ENCODE results near the gene MRPL41. TPM values are rescaled to one million over a fixed set of nuclear protein-coding genes. Genes with fewer than 3 reads are reported as not detected.
"Not testable (repeated sequence)": the region's sequence is repeated elsewhere in the genome, so short reads cannot be mapped to it uniquely, and the experiment has no call there.

The MRPL41 gene
- total RNA-seq, 1 experiment from 2014 or later: 65.2 TPM

DNA sequence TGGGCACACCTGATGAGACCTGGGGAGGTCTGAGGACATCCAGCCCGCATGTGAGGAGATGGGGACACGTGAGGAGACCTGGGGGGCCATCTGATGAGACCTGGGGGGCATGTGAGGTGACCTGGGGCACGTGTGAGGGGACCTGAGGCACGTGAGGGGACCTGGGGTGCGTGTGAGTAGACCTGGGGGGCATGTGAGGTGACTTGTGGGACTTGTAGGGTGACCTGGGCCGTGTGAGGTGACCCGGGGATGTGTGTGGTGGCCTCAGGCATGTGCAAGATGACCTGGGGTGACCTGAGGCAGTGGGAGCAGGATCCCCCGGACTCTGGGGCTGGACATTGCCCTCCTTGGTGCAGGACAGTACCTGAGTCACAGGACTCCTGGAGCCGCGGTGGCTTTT lies 32.1 kb upstream of the MRPL41 start:
- in situ Hi-C loops (cut with HindIII; ENCODE audit: low pct_unique_long_range_greater_than_20kb, low sequenced_read_pairs): no loop called here

DNA sequence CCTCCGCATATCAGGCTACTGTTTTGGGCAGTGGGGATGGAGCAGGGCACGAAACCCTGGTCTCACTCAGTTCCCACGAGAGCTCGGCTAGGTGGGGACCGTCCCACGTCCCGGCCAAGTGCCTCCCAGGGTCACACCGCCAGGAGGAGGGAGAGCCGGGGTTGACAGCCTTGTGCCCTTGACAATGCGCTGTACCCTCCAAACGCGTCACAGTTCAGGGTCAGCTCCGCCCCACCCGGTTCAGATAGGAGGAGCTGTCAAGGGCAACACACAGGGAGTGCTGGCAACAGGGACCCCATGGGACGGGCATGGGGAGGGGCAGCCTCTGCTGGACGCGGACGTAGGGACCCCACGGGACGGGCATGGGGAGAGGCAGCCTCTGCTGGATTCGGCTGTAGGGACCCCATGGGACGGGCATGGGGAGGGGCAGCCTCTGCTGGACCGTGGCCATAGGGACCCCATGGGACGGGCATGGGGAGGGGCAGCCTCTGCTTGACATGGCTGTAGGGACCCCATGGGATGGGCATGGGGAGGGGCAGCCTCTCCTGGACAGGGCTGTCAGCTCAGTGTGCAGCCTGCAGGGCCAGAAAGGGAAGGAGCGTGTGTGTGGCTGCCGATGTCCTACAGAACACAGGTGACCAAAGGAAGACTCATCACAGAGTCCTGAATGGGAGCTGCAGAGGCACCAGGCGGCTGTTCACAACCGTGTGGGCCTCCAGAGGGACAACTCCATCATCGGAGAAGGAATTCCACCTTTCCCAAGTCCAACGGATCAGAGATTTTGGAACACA lies 30.9 kb upstream of the MRPL41 start:
- DNase-seq (ENCODE audit: low read depth): no peak
- in situ Hi-C loops (cut with HindIII; ENCODE audit: low pct_unique_long_range_greater_than_20kb, low sequenced_read_pairs): no loop called here

More for the DNA sequence above, 32.1 kb upstream of the MRPL41 start:
- no peak for DNase-seq (ENCODE audit: low read depth)

DNA sequence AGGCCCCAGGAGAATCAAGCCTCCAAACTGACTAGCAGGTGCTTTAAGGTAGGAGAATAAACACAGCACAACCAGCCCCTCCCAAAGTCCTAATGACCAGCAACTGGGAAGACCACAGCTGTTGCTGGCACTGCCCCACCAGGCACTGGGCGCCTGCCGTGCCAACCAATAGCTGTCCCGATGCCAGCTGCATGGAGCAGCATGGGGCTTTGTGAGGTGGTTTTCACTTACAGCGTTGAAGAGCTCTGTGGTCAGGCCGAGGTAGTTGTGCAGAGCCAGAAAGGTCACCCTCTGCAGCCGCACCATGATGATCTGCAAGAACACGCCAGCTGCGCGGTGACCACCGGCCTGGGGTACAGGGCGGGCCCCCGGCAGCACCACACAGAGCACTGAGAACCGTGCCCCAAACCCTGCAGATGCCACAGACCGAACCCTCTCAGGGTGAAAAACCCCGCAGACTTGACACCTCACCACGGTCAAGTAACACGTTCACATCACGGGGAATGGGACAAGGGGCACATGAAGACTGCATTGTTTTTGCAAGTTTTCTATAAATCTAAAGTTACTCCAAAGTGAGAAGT lies 30.2 kb upstream of the MRPL41 start:
- in situ Hi-C loops (cut with HindIII; ENCODE audit: low pct_unique_long_range_greater_than_20kb, low sequenced_read_pairs): no loop called here
- no peak for DNase-seq (ENCODE audit: low read depth)

DNA sequence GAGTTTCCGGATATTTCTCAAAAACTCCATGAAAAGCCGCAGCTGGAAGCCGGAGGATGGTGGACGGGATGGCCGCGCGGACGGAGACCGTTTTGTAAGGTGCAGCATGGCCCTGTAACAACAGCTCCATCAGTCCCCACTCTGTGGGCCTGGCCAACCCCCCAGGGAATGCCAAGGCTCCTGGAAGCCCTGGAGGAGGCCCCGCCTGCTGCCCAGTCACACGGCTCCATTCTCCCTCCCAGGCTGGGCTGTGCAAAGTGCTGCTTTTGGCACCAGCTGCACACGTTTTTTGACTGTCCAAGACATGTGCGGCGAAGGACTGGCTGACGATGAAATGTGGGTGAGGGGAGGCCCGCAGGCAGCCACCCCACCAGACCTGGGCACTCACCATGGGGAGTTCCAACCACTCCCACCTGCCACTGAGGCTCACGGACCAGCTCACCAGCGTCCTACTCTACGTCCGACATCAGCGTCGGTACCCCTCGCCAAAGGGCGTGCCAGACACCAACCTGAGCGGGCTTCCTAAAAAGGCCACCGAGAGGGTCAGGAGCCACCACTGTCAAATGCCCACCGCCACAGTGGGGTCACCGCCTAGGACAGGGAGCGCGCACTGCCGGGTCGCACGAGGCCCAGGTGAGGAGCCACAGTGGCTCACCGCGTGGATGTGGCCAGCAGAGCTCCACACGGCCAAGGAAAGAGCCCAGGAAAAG lies 28.8 kb upstream of the MRPL41 start:
- DNase-seq (ENCODE audit: low read depth): no peak
- in situ Hi-C loops (cut with HindIII; ENCODE audit: low pct_unique_long_range_greater_than_20kb, low sequenced_read_pairs): no loop called here

DNA sequence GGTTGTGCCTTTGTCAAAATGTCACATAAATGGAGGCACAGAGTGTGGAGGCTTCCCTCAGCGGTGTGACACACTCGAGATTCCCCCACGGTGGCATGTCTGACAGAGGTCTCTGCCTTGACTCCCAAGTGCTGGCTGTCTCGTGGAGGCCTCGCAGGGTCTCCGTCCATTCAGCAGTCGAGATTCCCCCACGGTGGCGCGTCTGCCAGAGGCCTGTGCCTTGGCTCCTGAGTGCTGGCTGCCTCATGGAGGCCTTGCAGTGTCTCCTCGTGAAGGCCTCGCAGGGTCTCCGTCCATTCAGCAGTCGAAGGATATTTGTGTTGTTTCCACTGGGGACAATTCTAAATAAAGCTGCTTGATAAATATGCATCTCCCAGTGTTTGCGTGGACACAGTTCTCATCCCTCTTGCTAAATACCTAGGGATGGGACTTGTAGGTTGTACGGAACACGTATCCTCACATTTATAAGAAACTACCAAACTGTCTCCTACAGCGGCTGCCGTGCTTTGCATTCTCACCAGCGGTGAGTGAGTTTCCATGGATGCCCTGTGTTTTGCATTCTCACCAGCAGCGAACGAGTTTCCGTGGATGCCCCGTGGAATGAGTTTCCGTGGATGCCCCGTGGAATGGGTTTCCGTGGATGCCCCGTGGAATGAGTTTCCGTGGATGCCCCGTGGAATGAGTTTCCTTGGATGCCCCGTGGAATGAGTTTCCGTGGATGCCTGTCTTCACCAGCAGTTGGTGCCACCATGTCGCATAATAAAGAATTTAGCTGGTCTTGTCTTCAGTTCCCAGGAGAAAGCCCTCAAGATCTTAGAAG lies 27.3 kb upstream of the MRPL41 start:
- in situ Hi-C loops (cut with HindIII; ENCODE audit: low pct_unique_long_range_greater_than_20kb, low sequenced_read_pairs): no loop called here
- DNase-seq (ENCODE audit: low read depth): no peak

DNA sequence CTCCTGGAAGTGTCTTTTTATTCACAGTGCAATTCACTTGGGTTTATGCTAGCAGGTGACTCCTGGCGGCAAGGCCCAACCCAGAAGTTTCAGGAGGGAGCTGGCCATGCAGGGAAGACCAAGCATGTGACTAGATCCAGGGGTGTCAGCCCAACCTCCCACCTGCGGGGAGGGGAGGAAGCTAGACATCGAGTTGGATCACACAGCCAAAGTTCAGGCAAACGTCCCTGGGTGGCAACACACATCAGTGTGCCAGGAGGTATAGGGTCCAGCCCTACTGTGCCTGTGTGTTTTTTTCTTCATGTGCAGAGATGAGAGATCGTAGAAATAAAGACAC lies 26.7 kb upstream of the MRPL41 start:
- in situ Hi-C loops (cut with HindIII; ENCODE audit: low pct_unique_long_range_greater_than_20kb, low sequenced_read_pairs): no loop called here
- DNase-seq (ENCODE audit: low read depth): no peak

DNA sequence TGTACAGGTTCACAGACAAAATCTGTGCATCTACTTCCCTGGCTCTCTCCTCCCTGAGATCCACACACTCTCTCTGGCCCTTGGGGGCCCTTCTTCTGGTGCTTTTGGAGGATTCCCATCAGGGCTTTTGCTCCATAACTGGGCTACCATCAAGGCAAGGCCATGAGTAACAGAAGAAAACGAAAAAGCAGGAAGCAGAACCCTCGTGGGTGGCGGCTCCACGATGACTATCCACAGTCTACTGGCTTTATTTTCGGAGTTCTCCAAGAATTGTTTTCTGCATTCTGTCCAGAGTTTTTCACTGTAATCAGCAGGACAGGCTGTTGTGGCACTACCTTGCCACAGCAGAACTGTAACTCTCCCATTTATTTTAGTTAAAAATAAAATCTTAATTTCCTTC lies 21.3 kb upstream of the MRPL41 start:
- in situ Hi-C loops (cut with HindIII; ENCODE audit: low pct_unique_long_range_greater_than_20kb, low sequenced_read_pairs): no loop called here
- DNase-seq (ENCODE audit: low read depth): no peak

DNA sequence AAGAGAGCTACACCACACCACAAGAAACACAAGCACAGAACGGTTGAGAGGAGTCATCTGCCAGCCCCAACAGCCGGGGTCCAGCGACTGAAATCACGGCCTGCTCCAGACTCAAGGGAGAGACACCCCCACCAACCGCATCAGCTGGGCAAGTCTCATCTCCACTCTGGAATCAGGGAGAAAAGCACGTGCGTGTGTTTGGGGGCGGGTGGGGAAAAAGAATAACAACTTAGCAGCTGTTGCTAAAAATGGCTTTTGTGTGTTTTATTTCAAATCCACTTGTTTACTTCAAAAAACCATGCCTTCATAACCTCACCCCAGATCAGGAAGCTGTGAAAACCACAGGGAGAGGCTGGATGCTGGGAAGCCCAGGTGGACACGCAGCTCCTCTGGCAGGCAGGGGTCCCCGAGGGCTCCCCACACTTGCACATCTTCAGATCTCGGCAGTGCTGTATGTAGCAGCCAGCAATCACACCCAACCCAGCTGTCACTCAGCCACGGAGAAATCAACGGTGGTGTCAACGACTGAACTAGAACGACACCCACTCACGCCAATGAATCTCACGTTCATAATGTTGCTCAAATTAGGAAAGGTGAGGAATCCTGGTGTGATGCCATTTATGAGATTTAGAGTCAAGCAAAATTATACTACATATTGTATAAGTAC lies 20.4 kb upstream of the MRPL41 start:
- DNase-seq (ENCODE audit: low read depth): no peak
- in situ Hi-C loops (cut with HindIII; ENCODE audit: low pct_unique_long_range_greater_than_20kb, low sequenced_read_pairs): no loop called here

DNA sequence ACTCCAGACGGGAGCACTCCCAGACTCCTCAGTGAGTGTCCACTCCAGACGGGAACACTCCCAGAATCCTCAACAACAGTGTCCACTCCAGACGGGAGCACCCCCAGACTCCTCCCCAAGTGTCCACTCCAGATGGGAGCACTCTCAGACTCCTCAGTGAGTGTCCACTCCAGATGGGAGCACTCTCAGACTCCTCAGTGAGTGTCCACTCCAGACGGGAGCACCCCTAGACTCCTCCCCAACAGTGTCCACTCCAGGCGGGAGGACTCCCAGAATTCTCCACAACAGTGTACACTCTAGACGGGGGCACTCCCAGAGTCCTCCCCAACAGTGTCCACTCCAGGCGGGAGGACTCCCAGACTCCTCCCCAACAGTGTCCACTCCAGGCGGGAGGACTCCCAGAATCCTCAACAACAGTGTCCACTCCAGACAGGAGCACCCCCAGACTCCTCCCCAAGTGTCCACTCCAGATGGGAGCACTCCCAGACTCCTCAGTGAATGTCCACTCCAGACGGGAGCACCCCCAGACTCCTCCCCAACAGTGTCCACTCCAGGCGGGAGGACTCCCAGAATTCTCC lies 18.7 kb upstream of the MRPL41 start:
- in situ Hi-C loops (cut with HindIII; ENCODE audit: low pct_unique_long_range_greater_than_20kb, low sequenced_read_pairs); DNase-seq (ENCODE audit: low read depth): not testable (repeated sequence)

DNA sequence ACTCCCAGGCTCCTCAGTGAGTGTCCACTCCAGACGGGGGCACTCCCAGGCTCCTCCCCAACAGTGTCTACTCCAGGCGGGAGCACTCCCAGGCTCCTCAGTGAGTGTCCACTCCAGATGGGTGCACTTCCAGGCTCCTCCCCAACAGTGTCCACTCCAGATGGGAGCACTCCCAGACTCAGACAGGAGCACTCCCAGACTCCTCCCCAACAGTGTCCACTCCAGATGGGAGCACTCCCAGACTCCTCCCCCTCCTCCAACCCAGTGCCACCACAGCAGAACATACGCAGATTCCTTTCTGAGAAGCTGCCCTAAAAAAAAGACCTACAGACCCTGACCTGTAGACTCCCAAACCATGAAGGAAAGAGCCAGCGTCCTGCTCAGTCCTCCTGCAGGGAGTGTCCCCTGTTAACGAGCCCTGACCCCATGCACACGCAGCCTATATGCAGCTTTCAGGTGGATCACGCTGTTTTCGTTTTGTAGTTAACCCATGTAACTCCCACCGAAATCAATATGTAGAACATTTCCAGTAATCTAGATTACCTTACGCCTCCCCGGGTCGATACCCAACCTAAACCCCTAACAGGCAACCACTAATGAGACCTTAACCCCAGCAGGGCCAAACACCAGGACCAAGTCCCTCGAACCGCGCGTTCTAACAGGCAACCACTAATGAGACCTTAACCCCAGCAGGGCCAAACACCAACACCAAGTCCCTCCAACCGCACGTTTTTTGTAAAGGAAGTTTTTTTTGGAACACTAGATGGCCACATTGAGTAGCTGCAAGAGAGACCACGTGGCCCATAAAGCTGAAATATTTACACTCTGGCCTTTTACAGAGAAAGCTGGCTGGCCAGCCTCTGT lies 17.2 kb upstream of the MRPL41 start:
- DNase-seq (ENCODE audit: low read depth): peak; percentile 42
- in situ Hi-C loops (cut with HindIII; ENCODE audit: low pct_unique_long_range_greater_than_20kb, low sequenced_read_pairs): no loop called here

DNA sequence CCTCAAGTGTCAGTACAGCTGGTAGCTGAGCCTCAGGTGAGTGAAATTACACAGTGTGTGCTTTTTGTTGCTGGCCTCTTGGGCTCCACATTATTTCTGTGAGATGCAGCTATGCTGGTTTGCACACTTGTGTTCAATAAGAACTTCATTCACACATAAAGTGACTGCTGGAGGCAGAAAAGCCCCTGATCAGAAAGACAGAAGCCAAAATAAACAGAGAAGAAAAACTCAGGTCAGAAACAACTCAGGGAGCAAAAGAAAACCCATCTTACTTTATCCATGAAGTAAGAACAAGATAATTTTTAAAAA lies 16.6 kb upstream of the MRPL41 start:
- DNase-seq (ENCODE audit: low read depth): no peak
- in situ Hi-C loops (cut with HindIII; ENCODE audit: low pct_unique_long_range_greater_than_20kb, low sequenced_read_pairs): no loop called here

DNA sequence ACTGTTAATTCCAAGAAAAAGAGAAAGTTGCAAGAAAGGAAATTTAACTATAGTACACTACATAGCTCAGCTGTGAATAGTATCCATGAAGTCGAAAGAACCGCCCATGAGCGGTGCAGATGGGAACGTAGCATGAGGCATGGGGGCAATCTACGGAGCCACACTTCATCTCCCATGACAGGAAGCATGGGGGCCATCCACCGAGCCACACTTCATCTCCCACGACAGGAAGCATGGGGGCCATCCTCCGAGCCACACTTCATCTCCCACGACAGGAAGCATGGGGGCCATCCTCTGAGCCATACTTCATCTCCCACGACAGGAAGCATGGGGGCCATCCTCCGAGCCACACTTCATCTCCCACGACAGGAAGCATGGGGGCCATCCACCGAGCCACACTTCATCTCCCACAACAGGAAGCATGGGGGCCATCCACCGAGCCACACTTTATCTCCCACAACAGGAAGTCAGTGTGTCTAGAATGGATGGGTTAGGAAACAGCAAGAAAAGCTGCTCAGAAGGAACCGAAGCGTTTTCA lies 15.0 kb upstream of the MRPL41 start:
- DNase-seq (ENCODE audit: low read depth); in situ Hi-C loops (cut with HindIII; ENCODE audit: low pct_unique_long_range_greater_than_20kb, low sequenced_read_pairs): not testable (repeated sequence)

DNA sequence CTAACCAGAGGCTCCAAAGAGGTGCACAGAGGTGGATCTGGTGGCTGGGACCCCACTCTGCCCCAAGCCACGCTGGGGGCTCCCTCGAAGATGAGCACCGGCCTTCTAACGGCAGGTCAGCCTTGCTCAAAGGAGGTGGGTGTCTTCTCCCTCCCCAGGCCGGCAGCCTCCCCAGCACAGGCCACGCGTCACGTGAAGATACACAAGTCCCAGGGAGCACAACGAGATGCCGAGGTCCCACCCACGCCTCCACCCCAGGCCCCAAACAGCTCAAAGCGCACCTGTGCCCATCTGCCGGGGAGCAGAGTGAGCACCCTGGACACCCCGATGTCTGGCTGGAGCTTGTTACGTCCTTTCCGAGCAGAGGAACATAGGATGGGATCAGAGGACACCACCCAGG lies 13.6 kb upstream of the MRPL41 start:
- in situ Hi-C loops (cut with HindIII; ENCODE audit: low pct_unique_long_range_greater_than_20kb, low sequenced_read_pairs): no loop called here
- DNase-seq (ENCODE audit: low read depth): no peak

DNA sequence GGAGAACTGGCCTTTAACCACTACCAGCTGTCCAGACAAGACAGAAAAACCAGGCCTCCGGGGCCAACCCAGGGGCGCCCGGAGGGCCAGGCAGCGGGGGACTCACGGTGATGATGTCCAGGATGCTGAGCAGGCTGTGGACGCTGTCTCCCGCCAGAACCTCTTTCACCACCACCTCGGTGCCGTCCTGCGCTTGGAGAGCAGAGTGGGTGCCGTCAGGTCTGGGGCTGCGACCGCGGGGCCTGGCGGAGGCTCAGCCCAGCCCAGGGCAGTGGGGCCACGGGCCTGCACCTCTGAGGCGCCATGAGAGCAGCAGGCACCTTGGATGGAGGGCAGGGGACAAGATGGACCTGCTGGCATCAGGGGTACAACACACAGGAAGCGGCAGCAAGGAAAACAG lies 11.1 kb upstream of the MRPL41 start:
- in situ Hi-C loops (cut with HindIII; ENCODE audit: low pct_unique_long_range_greater_than_20kb, low sequenced_read_pairs): no loop called here
- no peak for DNase-seq (ENCODE audit: low read depth)

DNA sequence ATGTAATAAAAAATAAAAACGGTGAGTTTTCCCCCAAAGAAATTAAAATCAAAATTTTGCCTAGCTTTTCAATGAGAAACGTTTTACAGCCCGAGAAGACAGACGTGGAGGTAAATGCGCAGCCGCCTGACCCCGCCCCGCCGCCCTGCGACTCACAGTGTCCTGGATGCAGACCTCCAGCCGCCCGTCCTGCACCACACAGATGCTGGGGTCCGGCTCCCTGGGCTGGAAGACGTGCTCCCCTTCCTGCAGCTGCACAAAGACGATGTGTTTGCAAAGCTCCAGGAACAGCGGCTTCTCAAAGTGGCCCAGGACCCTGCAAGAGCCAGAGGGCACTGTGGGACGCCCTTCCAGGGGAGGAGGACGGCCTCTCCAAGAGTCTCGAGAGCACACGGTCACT lies 9.2 kb upstream of the MRPL41 start:
- in situ Hi-C loops (cut with HindIII; ENCODE audit: low pct_unique_long_range_greater_than_20kb, low sequenced_read_pairs): no loop called here

DNA sequence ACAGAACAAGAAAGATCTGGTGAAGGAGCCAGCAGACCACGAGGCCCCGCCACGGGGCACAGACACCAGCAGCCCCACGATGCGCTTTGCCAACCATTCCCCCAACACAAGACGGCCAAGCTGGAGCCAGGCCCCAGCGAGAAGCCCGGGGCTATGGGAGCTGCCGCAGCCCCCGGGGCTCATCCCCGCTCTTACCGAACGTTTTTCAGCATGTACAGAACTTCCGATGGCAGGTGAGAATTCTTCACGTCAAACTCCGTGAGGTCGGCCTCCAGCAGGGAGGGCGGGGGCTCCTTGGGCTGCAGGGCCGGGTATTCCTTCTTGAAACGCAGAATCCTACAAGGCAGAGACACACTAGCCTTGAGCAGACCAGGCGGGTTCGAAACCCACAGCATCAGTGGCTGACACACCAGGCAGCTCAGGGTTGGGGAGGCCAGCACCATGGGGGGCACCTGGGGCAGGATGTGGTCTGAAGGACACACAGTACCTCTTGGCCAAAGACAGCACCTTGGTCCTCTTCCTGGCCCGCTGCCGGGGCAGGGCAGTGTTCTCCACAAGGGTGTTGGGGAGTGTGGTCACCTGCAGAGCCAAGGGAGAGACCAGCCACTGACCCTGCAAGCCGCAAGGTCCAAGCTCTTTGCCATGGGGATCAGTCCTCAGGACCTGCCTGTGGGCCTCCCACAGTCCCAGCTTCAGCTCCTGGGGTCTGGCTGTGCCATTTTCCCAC lies 8.3 kb upstream of the MRPL41 start:
- DNase-seq (ENCODE audit: low read depth): no peak
- in situ Hi-C loops (cut with HindIII; ENCODE audit: low pct_unique_long_range_greater_than_20kb, low sequenced_read_pairs): no loop called here

More for the DNA sequence above, 9.2 kb upstream of the MRPL41 start:
- no peak for DNase-seq (ENCODE audit: low read depth)

Measured in Caki2 (cell line).